Hepatocyte (in vitro differentiated cells): ENCODE measurements around the gene PIGB. TPM values are rescaled to one million over a fixed set of nuclear protein-coding genes. Genes with fewer than 3 reads are reported as not detected.
A peak's percentile ranks its signal among the peaks of the same experiment; 100 is the strongest.

Source experiments
- DNase-seq: peaks from one replicate; pipeline ENCODE4 v3.0.0-alpha.2; 2016; ENCODE audit warnings: low spot score
- H2AFZ ChIP-seq: fragments of 200-600 bp; sonication (generic); 2 replicates; pipeline ENCODE4 v1.6.0; 2016; ENCODE audit warnings: antibody characterized with exemption, mild to moderate bottlenecking
- H3K27ac ChIP-seq: fragments of 200-600 bp; sonication (generic); 2 replicates; pipeline ENCODE4 v1.5.1; 2016; ENCODE audit warnings: mild to moderate bottlenecking
- H3K27me3 ChIP-seq: fragments of 200-600 bp; sonication (generic); 2 replicates; pipeline ENCODE4 v1.6.1; 2016
- H3K36me3 ChIP-seq: fragments of 200-600 bp; sonication (generic); replicated peaks from 2 replicates; pipeline ENCODE4 v1.5.1; 2016; ENCODE audit warnings: low read depth; ENCODE audit not compliant: insufficient read depth
- H3K4me1 ChIP-seq: fragments of 200-600 bp; sonication (generic); 2 replicates; pipeline ENCODE4 v1.5.1; 2016; ENCODE audit warnings: mild to moderate bottlenecking, moderate library complexity; ENCODE audit not compliant: insufficient read depth
- H3K4me2 ChIP-seq: fragments of 200-600 bp; sonication (generic); 2 replicates; pipeline ENCODE4 v1.6.0; 2016
- H3K4me3 ChIP-seq: fragments of 200-600 bp; sonication (generic); 2 replicates; pipeline ENCODE4 v1.5.1; 2016; ENCODE audit warnings: mild to moderate bottlenecking
- H3K79me2 ChIP-seq: fragments of 200-600 bp; sonication (generic); 2 replicates; pipeline ENCODE4 v1.6.0; 2017; ENCODE audit warnings: mild to moderate bottlenecking
- H3K9me2 ChIP-seq: fragments of 200-600 bp; sonication (generic); replicated peaks from 2 replicates; pipeline ENCODE4 v1.6.0; 2017; ENCODE audit warnings: mild to moderate bottlenecking; ENCODE audit not compliant: insufficient read depth
- H3K9me3 ChIP-seq: fragments of 200-600 bp; sonication (generic); 2 replicates; pipeline ENCODE4 v1.5.1; 2016; ENCODE audit warnings: low read depth, mild to moderate bottlenecking
- H4K20me1 ChIP-seq: fragments of 200-600 bp; sonication (generic); 2 replicates; pipeline ENCODE4 v1.6.0; 2016; ENCODE audit warnings: mild to moderate bottlenecking; ENCODE audit not compliant: insufficient read depth, poor library complexity, severe bottlenecking
- EZH2 ChIP-seq: fragments of 200-600 bp; sonication (generic); IDR thresholded peaks from 2 replicates; pipeline ENCODE4 v1.6.1; 2016; ENCODE audit warnings: antibody characterized with exemption, mild to moderate bottlenecking, borderline replicate concordance
- EZH2phosphoT487 ChIP-seq: fragments of 200-600 bp; sonication (generic); IDR thresholded peaks from one replicate; pipeline ENCODE4 v1.6.1; 2018; ENCODE audit warnings: antibody characterized with exemption, mild to moderate bottlenecking, low read depth, moderate library complexity; ENCODE audit not compliant: unreplicated experiment, severe bottlenecking
- WGBS: methylation state at CpG from one replicate; pipeline ENCODE4 v1.1.6; 2016; ENCODE audit warnings: low lambda C conversion rate; ENCODE audit errors: missing lambda C conversion rate; 5-methylcytosine and 5-hydroxymethylcytosine counted together
- polyA plus RNA-seq: library from polyadenylated mRNA; unstranded; fragments of >200 nt; fragmentation: Nextera tagmentation; extraction: Ambion mirVana; gene quantifications from 2 replicates; pipeline ENCODE4 v1.2.1, GENCODE V29; 2016
- total RNA-seq: library from RNA; depleted of rRNA; stranded (reverse); fragments of >200 nt; gene quantifications from 2 replicates; pipeline ENCODE4 v1.2.3, GENCODE V29; 2014
- TF ChIP-seq, protein P1 (sequence below): fragments of 200-600 bp; sonication (generic); IDR thresholded peaks from 2 replicates; pipeline ENCODE4 v1.5.1; 2016; ENCODE audit warnings: antibody characterized with exemption, mild to moderate bottlenecking; ENCODE audit not compliant: poor library complexity

The PIGB gene
- total and polyA plus RNA-seq, 2 experiments from 2014 or later = 12.1 to 13.5 TPM

- no peaks in the 10 kb centered on the region for H3K27me3 ChIP-seq
- no peaks in the 10 kb centered on the region for H3K9me3 ChIP-seq
- H3K4me1 ChIP-seq = peaks cover 6% of the 10 kb centered on the region
- TF ChIP-seq, protein P1, sequence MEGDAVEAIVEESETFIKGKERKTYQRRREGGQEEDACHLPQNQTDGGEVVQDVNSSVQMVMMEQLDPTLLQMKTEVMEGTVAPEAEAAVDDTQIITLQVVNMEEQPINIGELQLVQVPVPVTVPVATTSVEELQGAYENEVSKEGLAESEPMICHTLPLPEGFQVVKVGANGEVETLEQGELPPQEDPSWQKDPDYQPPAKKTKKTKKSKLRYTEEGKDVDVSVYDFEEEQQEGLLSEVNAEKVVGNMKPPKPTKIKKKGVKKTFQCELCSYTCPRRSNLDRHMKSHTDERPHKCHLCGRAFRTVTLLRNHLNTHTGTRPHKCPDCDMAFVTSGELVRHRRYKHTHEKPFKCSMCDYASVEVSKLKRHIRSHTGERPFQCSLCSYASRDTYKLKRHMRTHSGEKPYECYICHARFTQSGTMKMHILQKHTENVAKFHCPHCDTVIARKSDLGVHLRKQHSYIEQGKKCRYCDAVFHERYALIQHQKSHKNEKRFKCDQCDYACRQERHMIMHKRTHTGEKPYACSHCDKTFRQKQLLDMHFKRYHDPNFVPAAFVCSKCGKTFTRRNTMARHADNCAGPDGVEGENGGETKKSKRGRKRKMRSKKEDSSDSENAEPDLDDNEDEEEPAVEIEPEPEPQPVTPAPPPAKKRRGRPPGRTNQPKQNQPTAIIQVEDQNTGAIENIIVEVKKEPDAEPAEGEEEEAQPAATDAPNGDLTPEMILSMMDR = no peak
- TF ChIP-seq EZH2phosphoT487 (no peak), EZH2 (no peak)
- peak overlapping the region; percentile 77 for H3K4me3 ChIP-seq
- peak; percentile 55 for DNase-seq
- H3K79me2 ChIP-seq = peaks cover 48% of the 10 kb centered on the region
- H3K36me3 ChIP-seq = no peaks in the 10 kb centered on the region
- WGBS = 3% methylated on average over 28 of the region's 37 CpGs
- H4K20me1 ChIP-seq = no peaks in the 10 kb centered on the region
- H3K9me2 ChIP-seq = no peaks in the 10 kb centered on the region
- peak overlapping the region; percentile 97 for H3K27ac ChIP-seq
- peak overlapping the region; percentile 71 for H3K4me2 ChIP-seq
- peak overlapping the region; percentile 93 for H2AFZ ChIP-seq
These were observed 29.8 kb upstream of the PIGB start for GRCh38 chr15:55289011-55289745.

DNA sequence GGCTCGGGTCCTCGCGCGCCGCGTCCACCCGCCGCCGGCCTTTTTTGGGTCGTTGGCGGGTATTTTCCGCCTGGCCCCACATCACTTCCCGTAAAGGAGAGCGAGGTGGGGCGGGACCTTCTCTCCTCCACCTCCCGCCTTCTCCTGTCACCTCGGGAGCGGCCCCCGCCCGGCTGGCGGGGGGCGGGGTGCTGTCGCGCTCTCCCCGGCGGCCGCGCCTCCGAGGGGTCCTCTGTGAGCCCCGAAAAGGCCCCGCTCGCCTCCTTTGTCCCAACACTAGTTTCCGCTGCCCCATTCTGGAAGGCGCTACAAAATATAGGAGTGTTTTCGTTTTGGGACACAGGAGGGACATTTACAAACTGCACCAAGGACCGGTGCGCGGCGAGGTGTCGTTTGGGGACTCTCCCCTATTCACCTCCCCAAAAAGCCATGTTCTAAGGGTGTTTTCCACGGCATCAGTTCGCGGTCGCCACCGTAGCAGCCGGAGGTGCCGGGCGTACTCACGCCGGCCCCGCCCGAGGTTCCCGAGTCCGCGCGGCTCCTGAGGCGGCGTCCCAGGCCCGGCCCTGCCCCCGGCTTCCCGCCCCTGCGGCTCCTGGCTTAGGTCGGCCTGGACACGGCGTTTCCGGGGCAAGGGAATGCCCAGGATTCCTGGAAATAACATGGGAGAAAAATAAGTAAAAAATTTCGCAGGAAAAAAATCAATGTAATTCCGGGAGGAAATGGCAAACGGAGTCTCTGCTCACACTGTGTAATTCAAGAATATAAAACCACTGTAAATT is 29.1 kb upstream of the PIGB start, which contains the start of gene RAB27A:
RAB27A (minus strand) TSS at position 68 of the 782 bp plus-strand sequence. CDS start 54,879 bp downstream, outside the sequence.
- peak; percentile 88 for DNase-seq
- Histone ChIP-seq H4K20me1 (no peaks in the 10 kb centered on the region), H3K79me2 (peaks cover 41% of the 10 kb centered on the region), H3K9me2 (no peaks in the 10 kb centered on the region), H3K4me3 (peak within 1 kb of the TSS; percentile 77), H3K4me2 (peak within 1 kb of the TSS; percentile 71), H3K27me3 (no peaks in the 10 kb centered on the region), H3K27ac (peak within 1 kb of the TSS; percentile 97), H3K4me1 (peaks cover 6% of the 10 kb centered on the region), H3K36me3 (no peaks in the 10 kb centered on the region), H3K9me3 (no peaks in the 10 kb centered on the region), H2AFZ (peak within 1 kb of the TSS; percentile 93)
- TF ChIP-seq, protein P1 = no peak
- TF ChIP-seq EZH2 (no peak), EZH2phosphoT487 (no peak)
- WGBS = under 1% methylated on average over 67 of the region's 69 CpGs

GRCh38 chr15:55290528-55291057 is 28.4 kb upstream of the PIGB start:
- peak; percentile 92 for DNase-seq
- no peaks in the 10 kb centered on the region for H3K36me3 ChIP-seq
- H3K4me1 ChIP-seq = peaks cover 6% of the 10 kb centered on the region
- no peaks in the 10 kb centered on the region for H3K9me2 ChIP-seq
- peaks cover 34% of the 10 kb centered on the region for H3K79me2 ChIP-seq
- WGBS = 27% methylated on average over 17 of the region's 17 CpGs
- H3K4me2 ChIP-seq = peak overlapping the region; percentile 71
- H3K4me3 ChIP-seq = peak overlapping the region; percentile 77
- peak overlapping the region; percentile 93 for H2AFZ ChIP-seq
- no peaks in the 10 kb centered on the region for H3K27me3 ChIP-seq
- no peaks in the 10 kb centered on the region for H4K20me1 ChIP-seq
- H3K9me3 ChIP-seq = no peaks in the 10 kb centered on the region
- H3K27ac ChIP-seq = peak overlapping the region; percentile 97
- no peak for TF ChIP-seq EZH2phosphoT487
- TF ChIP-seq, protein P1 = peak; percentile 96
